ENCODE results near the gene FHIP1B.

DNA sequence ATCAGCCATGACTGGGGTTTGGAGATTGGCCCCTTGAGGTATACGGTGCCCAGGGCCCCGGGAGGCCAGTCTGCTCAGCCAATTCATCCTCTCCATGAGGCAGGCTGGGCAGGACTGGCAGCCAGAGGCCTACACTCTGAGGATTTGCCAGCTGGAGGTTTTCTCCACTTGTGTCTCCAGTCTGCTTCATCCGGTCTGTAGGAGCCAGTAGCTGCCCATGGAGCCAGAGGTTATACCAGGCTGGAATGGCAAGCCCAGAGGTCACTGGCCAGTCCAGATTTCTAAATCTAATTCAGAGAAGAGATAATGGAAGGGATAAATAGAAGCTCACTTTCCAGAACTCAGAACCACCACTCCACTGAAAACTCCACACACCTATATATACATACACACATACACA is 10.0 kb downstream of the FHIP1B start:
- TF ChIP-seq CTCF (IDR thresholded peaks at IDR 0.05) (no peak), POLR2A (IDR thresholded peaks at IDR 0.05) (no peak), POLR2AphosphoS5 (IDR thresholded peaks at IDR 0.05) (no peak), EP300 (IDR thresholded peaks at IDR 0.05) (no peak)
